ENCODE measurements around the gene ST6GALNAC5.

DNA sequence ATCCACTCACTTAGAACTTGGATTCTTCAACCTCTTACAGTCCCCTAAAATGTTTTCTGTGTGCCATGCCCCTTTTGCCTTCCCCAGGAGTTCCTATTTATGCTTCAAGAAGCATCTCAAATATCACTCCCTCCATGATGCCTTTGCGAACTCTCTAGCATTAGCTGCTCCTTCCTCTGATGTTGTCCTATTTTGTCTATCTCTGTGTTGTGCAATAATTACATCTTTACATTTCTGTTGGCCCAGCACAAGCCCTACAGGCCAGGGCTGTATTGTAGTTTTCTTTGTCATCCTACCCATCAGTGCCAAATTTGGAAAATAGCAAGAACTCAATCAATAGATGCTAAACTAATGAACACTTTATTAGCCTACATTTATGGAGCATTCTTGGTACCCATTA, 125.8 kb downstream of the ST6GALNAC5 start:
- TF ChIP-seq EP300 (IDR thresholded peaks at IDR 0.05), result no peak
- TF ChIP-seq, protein P1, sequence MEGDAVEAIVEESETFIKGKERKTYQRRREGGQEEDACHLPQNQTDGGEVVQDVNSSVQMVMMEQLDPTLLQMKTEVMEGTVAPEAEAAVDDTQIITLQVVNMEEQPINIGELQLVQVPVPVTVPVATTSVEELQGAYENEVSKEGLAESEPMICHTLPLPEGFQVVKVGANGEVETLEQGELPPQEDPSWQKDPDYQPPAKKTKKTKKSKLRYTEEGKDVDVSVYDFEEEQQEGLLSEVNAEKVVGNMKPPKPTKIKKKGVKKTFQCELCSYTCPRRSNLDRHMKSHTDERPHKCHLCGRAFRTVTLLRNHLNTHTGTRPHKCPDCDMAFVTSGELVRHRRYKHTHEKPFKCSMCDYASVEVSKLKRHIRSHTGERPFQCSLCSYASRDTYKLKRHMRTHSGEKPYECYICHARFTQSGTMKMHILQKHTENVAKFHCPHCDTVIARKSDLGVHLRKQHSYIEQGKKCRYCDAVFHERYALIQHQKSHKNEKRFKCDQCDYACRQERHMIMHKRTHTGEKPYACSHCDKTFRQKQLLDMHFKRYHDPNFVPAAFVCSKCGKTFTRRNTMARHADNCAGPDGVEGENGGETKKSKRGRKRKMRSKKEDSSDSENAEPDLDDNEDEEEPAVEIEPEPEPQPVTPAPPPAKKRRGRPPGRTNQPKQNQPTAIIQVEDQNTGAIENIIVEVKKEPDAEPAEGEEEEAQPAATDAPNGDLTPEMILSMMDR (IDR thresholded peaks at IDR 0.05), result no peak
- TF ChIP-seq POLR2A (IDR thresholded peaks at IDR 0.05), result no peak

All from suprapubic skin (tissue), 3 donors.